AG04450 (cell line): Measurements from ENCODE around the gene LGALS7. TPM values are rescaled to one million over a fixed set of nuclear protein-coding genes. Genes with fewer than 3 reads are reported as not detected.

ENCODE experiments used
- CTCF ChIA-PET: fragments of 300-600, 350-600 bp; formaldehyde crosslinking; extraction: SDS; loops from one replicate; lab custom pipeline; 2022; ENCODE audit warnings: antibody characterized with exemption, inconsistent platforms; lab: Charles Lee
- POLR2A ChIA-PET: fragments of 350-600 bp; formaldehyde crosslinking; extraction: SDS; loops from one replicate; lab custom pipeline; 2021; ENCODE audit warnings: antibody characterized with exemption, inconsistent platforms; lab: Yijun Ruan, JAX
- DNase-seq: peaks from one replicate; pipeline ENCODE4 v3.0.0-alpha.2; 2011; ENCODE audit warnings: low read depth, low spot score
- H3K27ac ChIP-seq: one replicate; pipeline ENCODE4 v1.5.1; 2012; ENCODE audit warnings: low read depth, low read length, control low read depth
- H3K27me3 ChIP-seq: one replicate; pipeline ENCODE4 v1.6.0; 2012; ENCODE audit warnings: low read length; ENCODE audit not compliant: control insufficient read depth, insufficient read depth
- H3K4me3 ChIP-seq: 2 replicates; pipeline ENCODE4 v1.5.1; 2011; ENCODE audit warnings: mild to moderate bottlenecking, low read depth, low read length, control low read depth
- H3K9me3 ChIP-seq: 2 replicates; pipeline ENCODE4 v1.5.1; 2012; ENCODE audit warnings: low read length; ENCODE audit not compliant: control insufficient read depth, insufficient read depth
- polyA plus RNA-seq: library from polyadenylated mRNA; depleted of rRNA; stranded (reverse); fragments of >200 nt; gene quantifications from 2 replicates; pipeline ENCODE4 v1.2.3, GENCODE V29; 2011
- TF ChIP-seq, protein P1 (sequence below): IDR thresholded peaks from 2 replicates; pipeline ENCODE4 v1.5.1; 2011; ENCODE audit warnings: low read depth, low read length, control low read depth, inconsistent platforms

Gene LGALS7
- polyA plus RNA-seq, 1 experiment: not detected

DNA sequence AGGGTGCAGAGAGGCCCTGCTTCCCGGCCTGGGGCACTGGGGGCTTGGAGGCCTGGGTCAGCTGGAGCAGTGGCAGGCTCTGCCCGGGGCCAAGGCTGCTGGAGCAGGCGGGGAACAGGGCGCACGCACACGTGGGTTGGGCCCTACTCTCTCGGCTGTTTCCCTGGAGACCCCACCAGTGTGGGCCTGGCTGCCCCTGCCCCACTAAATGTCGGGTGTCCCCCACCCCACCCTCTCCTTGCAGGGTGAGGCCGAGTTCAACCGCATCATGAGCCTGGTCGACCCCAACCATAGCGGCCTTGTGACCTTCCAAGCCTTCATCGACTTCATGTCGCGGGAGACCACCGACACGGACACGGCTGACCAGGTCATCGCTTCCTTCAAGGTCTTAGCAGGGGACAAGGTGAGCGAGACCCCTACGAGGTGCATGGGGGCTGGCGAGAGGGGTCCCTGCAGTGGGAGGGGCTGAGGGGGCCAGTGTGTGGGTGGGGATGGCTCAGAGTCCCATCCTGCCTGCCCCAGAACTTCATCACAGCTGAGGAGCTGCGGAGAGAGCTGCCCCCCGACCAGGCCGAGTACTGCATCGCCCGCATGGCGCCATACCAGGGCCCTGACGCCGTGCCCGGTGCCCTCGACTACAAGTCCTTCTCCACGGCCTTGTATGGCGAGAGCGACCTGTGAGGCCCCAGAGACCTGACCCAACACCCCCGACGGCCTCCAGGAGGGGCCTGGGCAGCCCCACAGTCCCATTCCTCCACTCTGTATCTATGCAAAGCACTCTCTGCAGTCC is 44.4 kb downstream of the LGALS7 start:
- Histone ChIP-seq H3K4me3 (no peak overlapping the region), H3K9me3 (no peaks in the 10 kb centered on the region; the same call in 1 of the 2 replicates), H3K27ac (no peak overlapping the region), H3K27me3 (no peaks in the 10 kb centered on the region)
- DNase-seq: no peak
- TF ChIP-seq, protein P1, sequence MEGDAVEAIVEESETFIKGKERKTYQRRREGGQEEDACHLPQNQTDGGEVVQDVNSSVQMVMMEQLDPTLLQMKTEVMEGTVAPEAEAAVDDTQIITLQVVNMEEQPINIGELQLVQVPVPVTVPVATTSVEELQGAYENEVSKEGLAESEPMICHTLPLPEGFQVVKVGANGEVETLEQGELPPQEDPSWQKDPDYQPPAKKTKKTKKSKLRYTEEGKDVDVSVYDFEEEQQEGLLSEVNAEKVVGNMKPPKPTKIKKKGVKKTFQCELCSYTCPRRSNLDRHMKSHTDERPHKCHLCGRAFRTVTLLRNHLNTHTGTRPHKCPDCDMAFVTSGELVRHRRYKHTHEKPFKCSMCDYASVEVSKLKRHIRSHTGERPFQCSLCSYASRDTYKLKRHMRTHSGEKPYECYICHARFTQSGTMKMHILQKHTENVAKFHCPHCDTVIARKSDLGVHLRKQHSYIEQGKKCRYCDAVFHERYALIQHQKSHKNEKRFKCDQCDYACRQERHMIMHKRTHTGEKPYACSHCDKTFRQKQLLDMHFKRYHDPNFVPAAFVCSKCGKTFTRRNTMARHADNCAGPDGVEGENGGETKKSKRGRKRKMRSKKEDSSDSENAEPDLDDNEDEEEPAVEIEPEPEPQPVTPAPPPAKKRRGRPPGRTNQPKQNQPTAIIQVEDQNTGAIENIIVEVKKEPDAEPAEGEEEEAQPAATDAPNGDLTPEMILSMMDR: no peak
- POLR2A ChIA-PET: no interaction called here
- CTCF ChIA-PET: interaction anchor here (0.6 to 1.2 kb wide), 2 partner anchors 119 to 140 kb away, joined by 3 to 4 read pairs; no protein-coding TSS in a partner anchor

DNA sequence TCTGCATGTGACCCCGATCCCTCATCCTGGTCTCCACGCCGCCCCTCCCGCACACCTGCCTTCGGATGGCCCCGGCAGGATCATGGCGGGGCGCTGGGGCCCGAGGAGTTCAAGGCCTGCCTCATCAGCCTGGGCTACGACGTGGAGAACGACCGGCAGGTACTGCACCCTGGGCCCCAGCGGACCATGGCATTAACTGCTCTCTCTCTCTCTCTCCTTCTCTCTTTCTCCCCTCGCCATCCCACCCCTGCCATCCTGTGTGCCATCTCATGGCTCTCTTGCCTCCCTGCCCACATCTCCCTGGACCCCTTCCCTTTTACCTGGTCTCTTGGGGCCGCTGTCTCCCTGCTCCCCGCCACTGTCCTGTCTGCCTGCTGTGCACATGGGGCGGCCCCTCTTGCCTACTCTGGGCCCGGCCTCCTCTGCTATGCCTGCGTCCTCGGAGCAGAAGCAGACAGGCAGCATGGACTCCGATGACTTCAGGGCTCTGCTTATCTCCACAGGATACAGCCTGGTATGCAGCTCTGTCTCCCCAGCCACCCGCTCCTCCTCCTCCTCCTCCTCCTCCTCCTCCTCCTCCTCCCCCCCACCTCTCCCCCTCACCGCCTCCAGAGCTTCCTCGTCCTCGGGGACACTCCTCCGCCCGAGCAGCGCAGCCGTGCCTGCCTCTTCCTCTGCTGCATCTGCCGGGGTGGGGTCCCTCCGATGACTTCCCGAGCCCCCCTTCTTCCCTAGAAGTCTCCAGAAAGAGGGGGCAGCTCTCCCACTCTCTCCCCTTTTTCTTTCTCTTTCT is 45.3 kb downstream of the LGALS7 start:
- no peaks in the 10 kb centered on the region; the same call in 1 of the 2 replicates for H3K9me3 ChIP-seq
- H3K27ac ChIP-seq: no peak overlapping the region
- TF ChIP-seq, protein P1: no peak
- H3K27me3 ChIP-seq: no peaks in the 10 kb centered on the region
- POLR2A ChIA-PET: no interaction called here
- no peak for DNase-seq
- H3K4me3 ChIP-seq: no peak overlapping the region
- CTCF ChIA-PET: interaction anchor here (0.6 to 0.7 kb wide), 2 partner anchors 16 to 141 kb away, joined by 3 read pairs; no protein-coding TSS in a partner anchor

DNA sequence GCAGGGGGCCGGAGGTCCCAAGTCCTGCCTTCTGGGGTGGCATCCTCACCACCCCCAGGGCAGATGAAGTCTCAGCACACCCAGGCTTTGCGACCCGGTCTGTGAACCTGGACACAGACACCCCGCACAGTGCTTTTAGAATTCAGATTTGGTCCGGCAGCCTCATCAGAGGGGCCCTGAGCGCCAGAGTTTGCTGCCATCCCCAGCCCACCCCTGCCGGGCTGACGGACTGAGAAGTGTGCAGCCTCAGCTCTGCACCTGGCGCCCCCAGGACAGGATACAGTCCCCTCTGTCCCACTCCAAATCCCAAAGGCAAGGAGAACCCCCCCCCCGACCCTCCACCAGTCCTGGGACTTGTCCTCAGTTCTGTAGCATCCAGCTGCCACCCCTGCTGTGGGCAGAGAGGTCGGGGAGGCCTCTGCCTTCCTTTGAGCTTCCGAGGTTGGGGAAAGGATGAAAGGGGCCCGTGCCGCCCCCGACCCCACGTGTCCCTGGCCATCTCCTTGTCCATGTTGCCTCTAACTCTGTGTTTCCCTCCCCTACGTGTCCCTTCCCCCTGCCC is 45.9 kb downstream of the LGALS7 start:
- DNase-seq: no peak
- POLR2A ChIA-PET: no interaction called here
- H3K4me3 ChIP-seq: no peak overlapping the region
- CTCF ChIA-PET: no interaction called here
- TF ChIP-seq, protein P1: no peak
- no peaks in the 10 kb centered on the region; the same call in 1 of the 2 replicates for H3K9me3 ChIP-seq
- no peak overlapping the region for H3K27ac ChIP-seq
- no peaks in the 10 kb centered on the region for H3K27me3 ChIP-seq

DNA sequence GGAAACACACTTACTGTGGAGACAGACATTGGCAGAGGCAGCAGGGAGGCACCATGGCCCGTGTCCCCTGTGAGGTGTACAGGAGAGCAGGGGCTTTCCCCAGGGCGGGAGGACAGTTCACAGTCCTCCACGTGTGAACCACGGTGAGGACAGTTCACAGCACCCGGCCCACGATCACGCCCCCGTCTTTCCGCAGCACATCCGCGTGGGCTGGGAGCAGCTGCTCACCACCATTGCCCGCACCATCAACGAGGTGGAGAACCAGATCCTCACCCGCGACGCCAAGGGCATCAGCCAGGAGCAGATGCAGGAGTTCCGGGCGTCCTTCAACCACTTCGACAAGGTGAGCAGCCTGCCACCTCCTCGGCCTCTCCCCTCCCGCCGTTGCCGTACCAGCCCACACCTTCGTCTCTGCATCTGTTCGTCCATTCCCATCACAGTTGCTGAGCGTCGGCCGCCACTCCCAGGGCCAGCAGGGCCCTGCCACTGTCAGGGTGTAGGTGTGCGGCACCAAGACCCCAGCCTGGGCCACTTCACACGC is 46.5 kb downstream of the LGALS7 start:
- DNase-seq: no peak
- Histone ChIP-seq H3K27ac (no peak overlapping the region), H3K27me3 (no peaks in the 10 kb centered on the region), H3K4me3 (no peak overlapping the region), H3K9me3 (no peaks in the 10 kb centered on the region; the same call in 1 of the 2 replicates)
- POLR2A ChIA-PET: interaction anchor here (0.6 kb wide), 1 partner anchor 351 kb away, joined by 3 read pairs; no protein-coding TSS in a partner anchor
- CTCF ChIA-PET: interaction anchor here (0.6 kb wide), 1 partner anchor 74 kb away, joined by 4 read pairs; no protein-coding TSS in a partner anchor
- TF ChIP-seq, protein P1: no peak
